HG03095 (cell line): Measurements from ENCODE around the gene PHF21B.

ENCODE experiments used
- ATAC-seq: cut with Tn5 transposase; IDR thresholded peaks from one replicate; pipeline ENCODE4 v1.9.1; 2021; ENCODE audit warnings: moderate library complexity; ENCODE audit not compliant: unreplicated experiment

Gene PHF21B

GRCh38 chr22:45019861-45020655 is 10.3 kb upstream of the PHF21B start:
- ATAC-seq, result no peak

- no peak for ATAC-seq
Measured at GRCh38 chr22:45014654-45015053, 4.8 kb upstream of the PHF21B start.

- ATAC-seq, result no peak
Measured at GRCh38 chr22:45013138-45013537, 3.3 kb upstream of the PHF21B start.

GRCh38 chr22:45010532-45010900 is 711 bp upstream of the PHF21B start:
- no peak for ATAC-seq

- ATAC-seq, result no peak
Measured at GRCh38 chr22:45008751-45009605, 827 bp downstream of the PHF21B start.

- ATAC-seq, result no peak
Measured at GRCh38 chr22:45008186-45008681, 1.6 kb downstream of the PHF21B start.

- no peak for ATAC-seq
Measured at GRCh38 chr22:45007391-45008185, 2.2 kb downstream of the PHF21B start.

GRCh38 chr22:45006964-45007390 is 2.8 kb downstream of the PHF21B start:
- no peak for ATAC-seq

- no peak for ATAC-seq
Measured at GRCh38 chr22:45006111-45006963, 3.5 kb downstream of the PHF21B start.

- no peak for ATAC-seq
Measured at GRCh38 chr22:45001653-45002052, 8.2 kb downstream of the PHF21B start.

- no peak for ATAC-seq
Measured at GRCh38 chr22:45000330-45000729, 9.5 kb downstream of the PHF21B start.

- no peak for ATAC-seq
Measured at GRCh38 chr22:44999687-45000086, 10.1 kb downstream of the PHF21B start.

- ATAC-seq, result no peak
Measured at GRCh38 chr22:44999231-44999630, 10.6 kb downstream of the PHF21B start.

- no peak for ATAC-seq
Measured at GRCh38 chr22:44998296-44998695, 11.5 kb downstream of the PHF21B start.

- ATAC-seq, result no peak
Measured at GRCh38 chr22:44997060-44997459, 12.7 kb downstream of the PHF21B start.

- no peak for ATAC-seq
Measured at GRCh38 chr22:44996648-44997047, 13.2 kb downstream of the PHF21B start.

- ATAC-seq, result no peak
Measured at GRCh38 chr22:44996120-44996519, 13.7 kb downstream of the PHF21B start.

- ATAC-seq, result no peak
Measured at GRCh38 chr22:44995715-44996114, 14.1 kb downstream of the PHF21B start.

- no peak for ATAC-seq
Measured at GRCh38 chr22:44995105-44995514, 14.7 kb downstream of the PHF21B start.
